GM12892 (cell line): Measurements from ENCODE around the gene RNU1-1.
"Not testable (repeated sequence)": the region's sequence is repeated elsewhere in the genome, so short reads cannot be mapped to it uniquely, and the experiment has no call there.

Experiments
- POLR2A ChIP-seq: IDR thresholded peaks from 2 replicates; pipeline ENCODE4 v1.6.1; 2011; ENCODE audit warnings: low read depth, low read length, control low read depth
- TAF1 ChIP-seq: IDR thresholded peaks from 2 replicates; pipeline ENCODE4 v1.6.1; 2011; ENCODE audit warnings: low read depth, mild to moderate bottlenecking, control low read depth, low read length, borderline replicate concordance

GRCh38 chr1:16475771-16476770, 38.0 kb downstream of the RNU1-1 start:
- not testable (repeated sequence) for TF ChIP-seq POLR2A, TAF1
